ENCODE data around the gene WDR26. TPM values are rescaled to one million over a fixed set of nuclear protein-coding genes. Genes with fewer than 3 reads are reported as not detected.

Gene WDR26
- total and polyA plus RNA-seq, 9 of the 15 experiments (the other 6 are each of a cell fraction or from before 2014, with no cell fraction given) = 11.5 to 66.0 (median 39.8) TPM

GRCh38 chr1:224357626-224358124, 76.9 kb downstream of the WDR26 start (continued):
- TF ChIP-seq, protein P1, sequence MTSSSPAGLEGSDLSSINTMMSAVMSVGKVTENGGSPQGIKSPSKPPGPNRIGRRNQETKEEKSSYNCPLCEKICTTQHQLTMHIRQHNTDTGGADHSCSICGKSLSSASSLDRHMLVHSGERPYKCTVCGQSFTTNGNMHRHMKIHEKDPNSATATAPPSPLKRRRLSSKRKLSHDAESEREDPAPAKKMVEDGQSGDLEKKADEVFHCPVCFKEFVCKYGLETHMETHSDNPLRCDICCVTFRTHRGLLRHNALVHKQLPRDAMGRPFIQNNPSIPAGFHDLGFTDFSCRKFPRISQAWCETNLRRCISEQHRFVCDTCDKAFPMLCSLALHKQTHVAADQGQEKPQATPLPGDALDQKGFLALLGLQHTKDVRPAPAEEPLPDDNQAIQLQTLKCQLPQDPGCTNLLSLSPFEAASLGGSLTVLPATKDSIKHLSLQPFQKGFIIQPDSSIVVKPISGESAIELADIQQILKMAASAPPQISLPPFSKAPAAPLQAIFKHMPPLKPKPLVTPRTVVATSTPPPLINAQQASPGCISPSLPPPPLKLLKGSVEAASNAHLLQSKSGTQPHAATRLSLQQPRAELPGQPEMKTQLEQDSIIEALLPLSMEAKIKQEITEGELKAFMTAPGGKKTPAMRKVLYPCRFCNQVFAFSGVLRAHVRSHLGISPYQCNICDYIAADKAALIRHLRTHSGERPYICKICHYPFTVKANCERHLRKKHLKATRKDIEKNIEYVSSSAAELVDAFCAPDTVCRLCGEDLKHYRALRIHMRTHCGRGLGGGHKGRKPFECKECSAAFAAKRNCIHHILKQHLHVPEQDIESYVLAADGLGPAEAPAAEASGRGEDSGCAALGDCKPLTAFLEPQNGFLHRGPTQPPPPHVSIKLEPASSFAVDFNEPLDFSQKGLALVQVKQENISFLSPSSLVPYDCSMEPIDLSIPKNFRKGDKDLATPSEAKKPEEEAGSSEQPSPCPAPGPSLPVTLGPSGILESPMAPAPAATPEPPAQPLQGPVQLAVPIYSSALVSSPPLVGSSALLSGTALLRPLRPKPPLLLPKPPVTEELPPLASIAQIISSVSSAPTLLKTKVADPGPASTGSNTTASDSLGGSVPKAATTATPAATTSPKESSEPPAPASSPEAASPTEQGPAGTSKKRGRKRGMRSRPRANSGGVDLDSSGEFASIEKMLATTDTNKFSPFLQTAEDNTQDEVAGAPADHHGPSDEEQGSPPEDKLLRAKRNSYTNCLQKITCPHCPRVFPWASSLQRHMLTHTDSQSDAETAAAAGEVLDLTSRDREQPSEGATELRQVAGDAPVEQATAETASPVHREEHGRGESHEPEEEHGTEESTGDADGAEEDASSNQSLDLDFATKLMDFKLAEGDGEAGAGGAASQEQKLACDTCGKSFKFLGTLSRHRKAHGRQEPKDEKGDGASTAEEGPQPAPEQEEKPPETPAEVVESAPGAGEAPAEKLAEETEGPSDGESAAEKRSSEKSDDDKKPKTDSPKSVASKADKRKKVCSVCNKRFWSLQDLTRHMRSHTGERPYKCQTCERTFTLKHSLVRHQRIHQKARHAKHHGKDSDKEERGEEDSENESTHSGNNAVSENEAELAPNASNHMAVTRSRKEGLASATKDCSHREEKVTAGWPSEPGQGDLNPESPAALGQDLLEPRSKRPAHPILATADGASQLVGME (CRISPR knock-in tag; IDR thresholded peaks at IDR 0.05) = no peak
- TF ChIP-seq HES1 (IDR thresholded peaks at IDR 0.05; ENCODE audit: low read depth) (no peak), ZNF444 (CRISPR knock-in tag; IDR thresholded peaks at IDR 0.05) (no peak), HIVEP1 (CRISPR knock-in tag; IDR thresholded peaks at IDR 0.05) (no peak), GTF2F1 (IDR thresholded peaks at IDR 0.05; ENCODE audit: low read depth, low read length) (no peak), ZNF324 (CRISPR knock-in tag; IDR thresholded peaks at IDR 0.05) (no peak), ELF4 (CRISPR knock-in tag; IDR thresholded peaks at IDR 0.05) (no peak), RUNX1 (IDR thresholded peaks at IDR 0.05; ENCODE audit: low read depth) (no peak), PHTF2 (CRISPR knock-in tag; IDR thresholded peaks at IDR 0.05) (no peak), L3MBTL2 (IDR thresholded peaks at IDR 0.05) (no peak), BRD4 (IDR thresholded peaks at IDR 0.05) (no peak), MTA1 (IDR thresholded peaks at IDR 0.05; ENCODE audit: borderline replicate concordance) (no peak), NFIC (IDR thresholded peaks at IDR 0.05) (no peak), CCAR2 (IDR thresholded peaks at IDR 0.05; ENCODE audit: low read depth, low read length) (no peak), STAT5A (IDR thresholded peaks at IDR 0.05; ENCODE audit: borderline replicate concordance, low read length) (no peak), GTF2B (IDR thresholded peaks at IDR 0.05; ENCODE audit: extremely low read depth, insufficient read length) (no peak), ZBTB7A (IDR thresholded peaks at IDR 0.05; ENCODE audit: borderline replicate concordance, control insufficient read depth, low read depth, low read length) (no peak), POLR2AphosphoS2 (IDR thresholded peaks at IDR 0.05; ENCODE audit: low read length) (no peak), KLF16 (IDR thresholded peaks at IDR 0.05) (no peak)

Data from K562 (cell line).